ENCODE results near the gene OSTC. TPM values are rescaled to one million over a fixed set of nuclear protein-coding genes. Genes with fewer than 3 reads are reported as not detected.

OSTC gene
- polyA plus RNA-seq, 1 donor (not counting 4 experiments of a cell fraction or from before 2014, with no cell fraction given), result 147 TPM

GRCh38 chr4:108622022-108622421 lies 28.4 kb upstream of the OSTC start:
- FAIRE-seq, result no peak
- peaks cover 29% of the 10 kb centered on the region for H4K20me1 ChIP-seq (ENCODE audit: control insufficient read depth, extremely low read depth, insufficient read depth, low read length)
- H3K36me3 ChIP-seq (ENCODE audit: control insufficient read depth in 2 of 2, extremely low read depth in 1 of 2, insufficient read depth in 2 of 2, low read length in 2 of 2), result peaks cover 29 to 34% of the 10 kb centered on the region in 2 experiments
- peaks cover 50% of the 10 kb centered on the region for H3K79me2 ChIP-seq (ENCODE audit: control insufficient read depth, insufficient read depth, low read length)
- peak overlapping the region; percentile 96 for H3K27ac ChIP-seq (ENCODE audit: control insufficient read depth, insufficient read depth, low read length)
- peaks cover 15% of the 10 kb centered on the region for H3K4me1 ChIP-seq (ENCODE audit: control insufficient read depth, extremely low read depth, insufficient read depth, low read length)
- H3K4me2 ChIP-seq (ENCODE audit: control insufficient read depth, extremely low read depth, insufficient read depth, low read depth, low read length), result peak overlapping the region; percentile 73
- TF ChIP-seq CTCF (optimal IDR thresholded peaks at IDR 0.05 in 1 of 3, IDR thresholded peaks at IDR 0.05 in 1 of 3, conservative IDR thresholded peaks at IDR 0.05 in 1 of 3; ENCODE audit: extremely low read depth in 1 of 3, insufficient read depth in 2 of 3, low read length in 3 of 3), result no peak
- TF ChIP-seq EZH2 (IDR thresholded peaks at IDR 0.05; ENCODE audit: low read length), result no peak
- no peaks in the 10 kb centered on the region for H3K9me1 ChIP-seq (ENCODE audit: control insufficient read depth, extremely low read depth, insufficient read depth, low read length)
- no peaks in the 10 kb centered on the region for H3K27me3 ChIP-seq (ENCODE audit: control insufficient read depth, extremely low read depth, insufficient read depth, low read length)
- no peaks in the 10 kb centered on the region for H3K9me3 ChIP-seq (ENCODE audit: control insufficient read depth, low read depth, low read length)
- peak overlapping the region; percentile 94 for H3K9ac ChIP-seq (ENCODE audit: control insufficient read depth, extremely low read depth, insufficient read depth, low read length)
- dilution Hi-C loops (cut with MboI; ENCODE audit: extremely low pct_ligation_motif_present, low sequenced_read_pairs), result no loop called here
- no peak overlapping the region for H2AFZ ChIP-seq (ENCODE audit: control insufficient read depth, low read length)
- peak overlapping the region; percentile 82 to 85 (median 83) for H3K4me3 ChIP-seq (ENCODE audit: control insufficient read depth in 2 of 3, extremely low read depth in 1 of 3, insufficient read depth in 2 of 3, low read depth in 1 of 3, low read length in 3 of 3)
- no peak for DNase-seq (ENCODE audit: low read depth, low spot score)

- Histone ChIP-seq H3K4me1 (ENCODE audit: control insufficient read depth, extremely low read depth, insufficient read depth, low read length) (peaks cover 15% of the 10 kb centered on the region), H3K36me3 (ENCODE audit: control insufficient read depth in 2 of 2, extremely low read depth in 1 of 2, insufficient read depth in 2 of 2, low read length in 2 of 2) (peaks cover 33 to 34% of the 10 kb centered on the region in 2 experiments), H3K4me2 (ENCODE audit: control insufficient read depth, extremely low read depth, insufficient read depth, low read depth, low read length) (peak overlapping the region; percentile 73), H2AFZ (ENCODE audit: control insufficient read depth, low read length) (no peak overlapping the region), H3K4me3 (ENCODE audit: control insufficient read depth in 2 of 3, extremely low read depth in 1 of 3, insufficient read depth in 2 of 3, low read depth in 1 of 3, low read length in 3 of 3) (peak overlapping the region in 1 of 3 experiments; percentile 8), H4K20me1 (ENCODE audit: control insufficient read depth, extremely low read depth, insufficient read depth, low read length) (peaks cover 30% of the 10 kb centered on the region), H3K9me1 (ENCODE audit: control insufficient read depth, extremely low read depth, insufficient read depth, low read length) (no peaks in the 10 kb centered on the region), H3K9me3 (ENCODE audit: control insufficient read depth, low read depth, low read length) (no peaks in the 10 kb centered on the region), H3K27ac (ENCODE audit: control insufficient read depth, insufficient read depth, low read length) (no peak overlapping the region), H3K27me3 (ENCODE audit: control insufficient read depth, extremely low read depth, insufficient read depth, low read length) (no peaks in the 10 kb centered on the region), H3K79me2 (ENCODE audit: control insufficient read depth, insufficient read depth, low read length) (peaks cover 52% of the 10 kb centered on the region), H3K9ac (ENCODE audit: control insufficient read depth, extremely low read depth, insufficient read depth, low read length) (no peak overlapping the region)
- dilution Hi-C loops (cut with MboI; ENCODE audit: extremely low pct_ligation_motif_present, low sequenced_read_pairs), result no loop called here
- DNase-seq (ENCODE audit: low read depth, low spot score) (no peak), FAIRE-seq (no peak)
- TF ChIP-seq EZH2 (IDR thresholded peaks at IDR 0.05; ENCODE audit: low read length) (no peak), CTCF (optimal IDR thresholded peaks at IDR 0.05 in 1 of 3, IDR thresholded peaks at IDR 0.05 in 1 of 3, conservative IDR thresholded peaks at IDR 0.05 in 1 of 3; ENCODE audit: extremely low read depth in 1 of 3, insufficient read depth in 2 of 3, low read length in 3 of 3) (no peak)
Measured at GRCh38 chr4:108622828-108623227, 27.6 kb upstream of the OSTC start.
